Measurements from ENCODE around the gene PCDHA9.
"Not testable (repeated sequence)": the region's sequence is repeated elsewhere in the genome, so short reads cannot be mapped to it uniquely, and the experiment has no call there.

The PCDHA9 gene

GRCh38 chr5:140848139-140849102, at the start of gene PCDHA9:
PCDHA9 (plus strand) TSS chr5:140848382; CDS start chr5:140848496, 114 bp downstream.
- not testable (repeated sequence) for DNase-seq

- DNase-seq = no peak
Observed at GRCh38 chr5:140800816-140801493, 47.2 kb upstream of the PCDHA9 start, which contains the start of gene PCDHA3. PCDHA3 (plus strand) TSS chr5:140801057.

GRCh38 chr5:140801494-140801841, 46.7 kb upstream of the PCDHA9 start:
- no peak for DNase-seq

GRCh38 chr5:140802381-140802780, 45.8 kb upstream of the PCDHA9 start:
- not testable (repeated sequence) for DNase-seq

- no peak for DNase-seq
Observed at GRCh38 chr5:140802781-140803271, 45.4 kb upstream of the PCDHA9 start.

GRCh38 chr5:140806834-140807775, 41.1 kb upstream of the PCDHA9 start, which contains the start of gene PCDHA4:
PCDHA4 (plus strand) TSS chr5:140807068.
- DNase-seq = peak; percentile 69

GRCh38 chr5:140808241-140808888, 39.8 kb upstream of the PCDHA9 start:
- not testable (repeated sequence) for DNase-seq

GRCh38 chr5:140808889-140809291, 39.3 kb upstream of the PCDHA9 start:
- DNase-seq = no peak

- no peak for DNase-seq
Observed at GRCh38 chr5:140821375-140822280, 26.6 kb upstream of the PCDHA9 start, which contains the start of gene PCDHA5. PCDHA5 (plus strand) TSS chr5:140821613.

GRCh38 chr5:140822281-140822629, 25.9 kb upstream of the PCDHA9 start:
- DNase-seq = no peak

- not testable (repeated sequence) for DNase-seq
Observed at GRCh38 chr5:140822969-140823368, 25.2 kb upstream of the PCDHA9 start.

GRCh38 chr5:140823475-140823874, 24.7 kb upstream of the PCDHA9 start:
- no peak for DNase-seq

- DNase-seq = no peak
Observed at GRCh38 chr5:140827704-140828361, 20.3 kb upstream of the PCDHA9 start, which contains the start of gene PCDHA6. PCDHA6 (plus strand) TSS chr5:140827960; CDS start chr5:140828092, 132 bp downstream.

- DNase-seq = no peak
Observed at GRCh38 chr5:140828362-140828737, 19.8 kb upstream of the PCDHA9 start.

GRCh38 chr5:140829511-140830501, 18.4 kb upstream of the PCDHA9 start:
- DNase-seq = not testable (repeated sequence)

- DNase-seq = no peak
Observed at GRCh38 chr5:140833993-140834392, 14.2 kb upstream of the PCDHA9 start, which contains the start of gene PCDHA7. PCDHA7 (plus strand) TSS chr5:140834269; CDS start chr5:140834384, 115 bp downstream.

- DNase-seq = not testable (repeated sequence)
Observed at GRCh38 chr5:140834439-140835008, 13.7 kb upstream of the PCDHA9 start.

Measured in NCI-H1092 treated with DMSO at 0.1 percent for 48 hours (cell line).